ENCODE results near the gene KRTAP19-5.

DNA sequence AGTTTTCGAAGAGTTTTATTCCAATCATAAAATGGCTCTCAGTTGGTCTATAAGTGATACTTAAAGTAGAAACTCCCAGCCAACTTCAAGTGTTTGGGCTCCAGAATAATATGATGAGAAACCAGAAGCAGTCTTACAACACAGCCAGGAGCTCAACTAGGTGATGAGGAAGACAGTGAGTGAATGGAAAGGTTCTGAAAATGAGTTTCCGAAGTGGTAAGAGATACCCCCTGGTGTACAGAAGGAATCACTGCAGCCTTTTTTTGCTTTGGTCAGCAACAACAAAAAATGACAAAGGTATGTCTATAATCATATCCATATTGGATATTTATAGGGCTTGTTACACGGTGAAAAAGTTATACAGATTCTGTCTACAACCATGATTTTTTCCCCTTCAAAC, 38.2 kb downstream of the KRTAP19-5 start:
- TF ChIP-seq CTCF (IDR thresholded peaks at IDR 0.05 in 8 of 11, conservative IDR thresholded peaks at IDR 0.05 in 3 of 11): peak in 1 of 11 experiments; percentile 19
- TF ChIP-seq POLR2A (IDR thresholded peaks at IDR 0.05): no peak
- no peak for TF ChIP-seq POLR2AphosphoS5 (IDR thresholded peaks at IDR 0.05)

All from spleen (tissue), 7 donors.